Activated CD8-positive, alpha-beta memory T cell treated with anti-CD3 and anti-CD28 coated beads for 4 hours (primary cell): ENCODE data around the gene CORO1C.
"Not testable (repeated sequence)": the region's sequence is repeated elsewhere in the genome, so short reads cannot be mapped to it uniquely, and the experiment has no call there.

Experiments
- DNase-seq, 2 donors: peaks; one replicate each; pipeline ENCODE4 v3.0.0-alpha.2; 2020; ENCODE audit warnings: low read depth in 2 of 2

CORO1C gene

GRCh38 chr12:108753976-108754375, 22.7 kb upstream of the CORO1C start:
- DNase-seq: no peak

- no peak for DNase-seq
Observed at GRCh38 chr12:108752387-108752786, 21.1 kb upstream of the CORO1C start.

- no peak for DNase-seq
Observed at GRCh38 chr12:108751821-108752220, 20.5 kb upstream of the CORO1C start.

- DNase-seq: not testable (repeated sequence)
Observed at GRCh38 chr12:108751003-108751402, 19.7 kb upstream of the CORO1C start.

GRCh38 chr12:108750526-108750925, 19.2 kb upstream of the CORO1C start:
- DNase-seq: no peak

GRCh38 chr12:108747563-108747962, 16.2 kb upstream of the CORO1C start:
- DNase-seq: no peak

- no peak for DNase-seq
Observed at GRCh38 chr12:108745641-108746040, 14.3 kb upstream of the CORO1C start.

GRCh38 chr12:108744021-108744897, 12.9 kb upstream of the CORO1C start:
- no peak for DNase-seq

GRCh38 chr12:108738170-108738569, 6.9 kb upstream of the CORO1C start:
- no peak for DNase-seq

GRCh38 chr12:108735855-108736254, 4.5 kb upstream of the CORO1C start:
- no peak for DNase-seq

- no peak for DNase-seq
Observed at GRCh38 chr12:108734200-108734906, 3.0 kb upstream of the CORO1C start.

GRCh38 chr12:108733230-108733531, 1.9 kb upstream of the CORO1C start:
- DNase-seq: not testable (repeated sequence)

GRCh38 chr12:108732489-108733229, 1.3 kb upstream of the CORO1C start:
- DNase-seq: no peak

- peak; percentile 88 to 90 for DNase-seq
Observed at GRCh38 chr12:108731866-108732461, 646 bp upstream of the CORO1C start.

GRCh38 chr12:108730365-108731104, 783 bp downstream of the CORO1C start:
- no peak for DNase-seq

- DNase-seq: no peak
Observed at GRCh38 chr12:108729612-108730364, 1.5 kb downstream of the CORO1C start.

- no peak for DNase-seq
Observed at GRCh38 chr12:108728820-108729611, 2.3 kb downstream of the CORO1C start.

GRCh38 chr12:108727868-108728735, 3.2 kb downstream of the CORO1C start:
- no peak for DNase-seq

- DNase-seq: no peak
Observed at GRCh38 chr12:108727161-108727560, 4.2 kb downstream of the CORO1C start.
